Transverse colon (tissue), 4 donors: ENCODE results near the gene MED23. TPM values are rescaled to one million over a fixed set of nuclear protein-coding genes. Genes with fewer than 3 reads are reported as not detected.
"Not testable (repeated sequence)": the region's sequence is repeated elsewhere in the genome, so short reads cannot be mapped to it uniquely, and the experiment has no call there.

ENCODE experiments used
- DNase-seq: peaks from one replicate; pipeline ENCODE4 v3.0.0-alpha.2; 2019
- H3K27ac ChIP-seq, 4 donors: fragments of 200-600 bp; sonication (generic); 2 replicates each; pipeline ENCODE4 v1.5.1; 2016 to 2018; ENCODE audit warnings: inconsistent platforms in 4 of 4
- H3K27me3 ChIP-seq: fragments of 200-600 bp; sonication (generic); 2 replicates; pipeline ENCODE4 v1.5.1; 2017; ENCODE audit warnings: inconsistent platforms
- H3K36me3 ChIP-seq, 4 donors: fragments of 200-600 bp; sonication (generic); 2 replicates each; pipeline ENCODE4 v1.5.1; 2017 to 2019; ENCODE audit warnings: inconsistent platforms in 4 of 4
- H3K4me1 ChIP-seq, 4 donors: fragments of 200-600 bp; sonication (generic); 2 replicates each; pipeline ENCODE4 v1.5.1; 2017 to 2020; ENCODE audit warnings: inconsistent platforms in 4 of 4
- H3K4me3 ChIP-seq, 4 donors: fragments of 200-600 bp; sonication (generic); 1 replicate in 1 of 4; 2 replicates in 3 of 4; pipeline versions ENCODE4 v1.5.1 to v1.6.1; 2017 to 2019; ENCODE audit warnings: inconsistent platforms in 4 of 4
- H3K9me3 ChIP-seq, 2 donors: fragments of 200-600 bp; sonication (generic); 2 replicates each; pipeline ENCODE4 v1.5.1; 2017 to 2019; ENCODE audit warnings: inconsistent platforms in 2 of 2
- CTCF ChIP-seq, 5 experiments: fragments of 200-600 bp in 3 of 5; fragments of 450-650 bp in 2 of 5; sonication (generic) in 3 of 5; IDR thresholded peaks; 1 replicate in 2 of 5; 2 replicates in 3 of 5; pipeline ENCODE4 v1.5.1; 2016 to 2017; ENCODE audit warnings: antibody characterized with exemption in 5 of 5, inconsistent platforms in 3 of 5, mild to moderate bottlenecking in 2 of 5, moderate library complexity in 1 of 5
- EP300 ChIP-seq: sonication (generic); formaldehyde crosslinking; IDR thresholded peaks from one replicate; pipeline ENCODE4 v1.6.1; 2017; ENCODE audit warnings: antibody characterized with exemption, low read depth
- POLR2A ChIP-seq: fragments of 450-650 bp; IDR thresholded peaks from one replicate; pipeline ENCODE4 v1.6.1; 2016; ENCODE audit warnings: antibody characterized with exemption, mild to moderate bottlenecking, moderate library complexity
- POLR2AphosphoS5 ChIP-seq, 3 donors: sonication (generic); formaldehyde crosslinking; IDR thresholded peaks; one replicate each; pipeline ENCODE4 v1.6.1; 2016; ENCODE audit warnings: antibody characterized with exemption in 3 of 3
- whole genome bisulfite sequencing, 2 donors: methylation state at CpG; one replicate each; pipeline ENCODE4 v1.1.5; 2018; ENCODE audit warnings: low coverage in 1 of 2; 5-methylcytosine and 5-hydroxymethylcytosine counted together
- in situ Hi-C, 4 donors: fragments of 200-750 bp; cut with MboI; loops; one replicate each; pipeline versions ENCODE4 v1.15.0 to v1.15.1; 2017; ENCODE audit warnings: low sequenced_read_pairs in 3 of 4, low pct_ligation_motif_present in 1 of 4, low pct_unique_long_range_greater_than_20kb in 1 of 4
- intact Hi-C: fragments of 100-400 bp; cut with DNase I; formaldehyde crosslinking; loops from one replicate; pipeline ENCODE4 v1.15.1; 2023; ENCODE audit warnings: low total_unique reads
- total RNA-seq, 4 donors: library from RNA; depleted of rRNA; stranded (reverse); fragments of >200 nt; gene quantifications; one replicate each; pipeline ENCODE4 v1.1.0, GENCODE V29; 2016

The MED23 gene
- total RNA-seq, 4 donors from 2014 or later: 11.6 to 47.6 (median 37.9) TPM

GRCh38 chr6:131547488-131547887, 80.6 kb downstream of the MED23 start:
- no peaks in the 10 kb centered on the region for H3K36me3 ChIP-seq
- intact Hi-C loops: no loop called here
- no peaks in the 10 kb centered on the region for H3K27me3 ChIP-seq
- no peaks in the 10 kb centered on the region for H3K4me1 ChIP-seq
- TF ChIP-seq CTCF (IDR thresholded peaks at IDR 0.05) (no peak), POLR2AphosphoS5 (IDR thresholded peaks at IDR 0.05) (no peak), POLR2A (no peak), EP300 (no peak)
- H3K27ac ChIP-seq: no peak overlapping the region
- WGBS, 2 donors: 75 to 83% methylated on average over 2 to 6 of the region's 6 CpGs
- H3K9me3 ChIP-seq: no peaks in the 10 kb centered on the region
- DNase-seq: no peak
- no peak overlapping the region for H3K4me3 ChIP-seq
- in situ Hi-C loops: loop anchor here in 3 of 4 donors (10.0 to 25.0 kb wide), 3 partner anchors 360 to 663 kb away; no protein-coding TSS in a partner anchor

- Histone ChIP-seq H3K27me3 (no peaks in the 10 kb centered on the region), H3K36me3 (no peaks in the 10 kb centered on the region), H3K4me1 (no peaks in the 10 kb centered on the region), H3K27ac (no peak overlapping the region), H3K4me3 (no peak overlapping the region), H3K9me3 (no peaks in the 10 kb centered on the region)
- TF ChIP-seq EP300 (no peak), POLR2AphosphoS5 (IDR thresholded peaks at IDR 0.05) (no peak), POLR2A (no peak)
- WGBS, 2 donors: 58 to 63% methylated on average over 2 of the region's 2 CpGs
- intact Hi-C loops: no loop called here
- no peak for DNase-seq
- in situ Hi-C loops: loop anchor here in 3 of 4 donors (10.0 to 25.0 kb wide), 3 partner anchors 358 to 661 kb away; no protein-coding TSS in a partner anchor
Observed at GRCh38 chr6:131545317-131545716, 82.7 kb downstream of the MED23 start.

- intact Hi-C loops, H3K36me3 ChIP-seq, H3K4me1 ChIP-seq, H3K27me3 ChIP-seq, DNase-seq, H3K9me3 ChIP-seq, H3K27ac ChIP-seq, H3K4me3 ChIP-seq: not testable (repeated sequence)
- 43% methylated on average over 3 of the region's 4 CpGs; no CpG with 5 or more reads in 1 of the 2 donors for WGBS, 2 donors
- in situ Hi-C loops: loop anchor here (10.0 to 25.0 kb wide), 4 partner anchors 351 to 654 kb away; no protein-coding TSS in a partner anchor
Observed at GRCh38 chr6:131538615-131539014, 89.4 kb downstream of the MED23 start.

GRCh38 chr6:131532580-131533039, 95.4 kb downstream of the MED23 start:
- Histone ChIP-seq H3K27me3 (no peaks in the 10 kb centered on the region), H3K4me3 (no peak overlapping the region), H3K36me3 (no peaks in the 10 kb centered on the region), H3K27ac (no peak overlapping the region), H3K9me3 (no peaks in the 10 kb centered on the region), H3K4me1 (peaks cover 0 to 7% (median 0%) of the 10 kb centered on the region in 4 donors)
- TF ChIP-seq EP300: no peak
- TF ChIP-seq POLR2AphosphoS5 (IDR thresholded peaks at IDR 0.05): no peak
- TF ChIP-seq POLR2A: no peak
- no peak for TF ChIP-seq CTCF (IDR thresholded peaks at IDR 0.05)
- intact Hi-C loops: no loop called here
- DNase-seq: no peak
- in situ Hi-C loops: loop anchor here (10.0 to 25.0 kb wide), 4 partner anchors 345 to 648 kb away; no protein-coding TSS in a partner anchor
- 78% methylated on average over 3 of the region's 3 CpGs; no CpG with 5 or more reads in 1 of the 2 donors for WGBS, 2 donors

GRCh38 chr6:131531681-131532080, 96.4 kb downstream of the MED23 start:
- intact Hi-C loops, H3K4me1 ChIP-seq, H3K27me3 ChIP-seq, H3K27ac ChIP-seq, H3K4me3 ChIP-seq, H3K36me3 ChIP-seq, DNase-seq, H3K9me3 ChIP-seq: not testable (repeated sequence)
- 89% methylated on average over 11 of the region's 12 CpGs; no CpG with 5 or more reads in 1 of the 2 donors for WGBS, 2 donors
- in situ Hi-C loops: loop anchor here (10.0 to 25.0 kb wide), 4 partner anchors 344 to 647 kb away; no protein-coding TSS in a partner anchor

DNA sequence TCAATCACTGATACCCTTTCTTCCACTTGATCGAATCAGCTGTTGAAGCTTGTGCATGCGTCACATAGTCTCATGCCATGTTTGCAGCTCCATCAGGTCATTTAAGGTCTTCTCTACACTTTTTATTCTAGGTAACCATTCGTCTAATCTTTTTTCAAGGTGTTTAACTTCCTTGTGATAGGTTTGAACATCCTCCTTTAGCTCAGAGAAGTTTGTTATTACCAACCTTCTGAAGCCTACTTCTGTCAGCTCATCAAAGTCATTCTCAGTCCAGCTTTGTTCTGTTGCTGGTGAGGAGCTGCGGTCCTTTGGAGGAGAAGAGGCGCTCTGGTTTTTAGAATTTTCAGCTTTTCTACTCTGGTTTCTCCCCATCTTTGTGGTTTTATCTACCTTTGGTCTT, 97.1 kb downstream of the MED23 start:
- H3K4me1 ChIP-seq, H3K36me3 ChIP-seq, H3K27ac ChIP-seq, DNase-seq, intact Hi-C loops, H3K9me3 ChIP-seq, H3K4me3 ChIP-seq, H3K27me3 ChIP-seq: not testable (repeated sequence)
- in situ Hi-C loops: loop anchor here (10.0 to 25.0 kb wide), 4 partner anchors 344 to 646 kb away; no protein-coding TSS in a partner anchor
- WGBS, 2 donors: 87 to 90% methylated on average over 3 to 5 of the region's 5 CpGs
